ENCODE measurements around the gene MTAP.

DNA sequence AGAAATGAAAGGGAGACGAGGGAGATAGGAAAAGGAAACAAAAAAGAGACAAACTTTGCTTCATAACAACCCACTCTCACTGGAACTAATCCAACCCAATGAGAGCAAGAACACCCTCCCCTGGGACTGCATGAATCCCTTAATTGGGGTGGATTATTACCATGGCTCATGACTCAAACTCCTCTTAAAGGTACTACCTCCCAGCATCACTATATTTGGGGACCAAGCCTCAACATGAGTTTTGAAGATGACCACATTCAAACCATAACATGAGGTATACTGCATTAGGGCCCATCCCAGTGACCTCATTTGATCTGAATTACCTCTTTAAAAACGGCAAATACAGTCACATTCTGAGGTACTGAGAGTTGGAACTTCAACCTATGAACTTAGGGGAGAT lies 8.0 kb downstream of the MTAP start:
- TF ChIP-seq, protein P1, sequence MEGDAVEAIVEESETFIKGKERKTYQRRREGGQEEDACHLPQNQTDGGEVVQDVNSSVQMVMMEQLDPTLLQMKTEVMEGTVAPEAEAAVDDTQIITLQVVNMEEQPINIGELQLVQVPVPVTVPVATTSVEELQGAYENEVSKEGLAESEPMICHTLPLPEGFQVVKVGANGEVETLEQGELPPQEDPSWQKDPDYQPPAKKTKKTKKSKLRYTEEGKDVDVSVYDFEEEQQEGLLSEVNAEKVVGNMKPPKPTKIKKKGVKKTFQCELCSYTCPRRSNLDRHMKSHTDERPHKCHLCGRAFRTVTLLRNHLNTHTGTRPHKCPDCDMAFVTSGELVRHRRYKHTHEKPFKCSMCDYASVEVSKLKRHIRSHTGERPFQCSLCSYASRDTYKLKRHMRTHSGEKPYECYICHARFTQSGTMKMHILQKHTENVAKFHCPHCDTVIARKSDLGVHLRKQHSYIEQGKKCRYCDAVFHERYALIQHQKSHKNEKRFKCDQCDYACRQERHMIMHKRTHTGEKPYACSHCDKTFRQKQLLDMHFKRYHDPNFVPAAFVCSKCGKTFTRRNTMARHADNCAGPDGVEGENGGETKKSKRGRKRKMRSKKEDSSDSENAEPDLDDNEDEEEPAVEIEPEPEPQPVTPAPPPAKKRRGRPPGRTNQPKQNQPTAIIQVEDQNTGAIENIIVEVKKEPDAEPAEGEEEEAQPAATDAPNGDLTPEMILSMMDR (optimal IDR thresholded peaks at IDR 0.05 in 1 of 3, IDR thresholded peaks at IDR 0.05 in 1 of 3, conservative IDR thresholded peaks at IDR 0.05 in 1 of 3; ENCODE audit: extremely low read depth in 1 of 3, insufficient read depth in 2 of 3, low read length in 3 of 3), result no peak
- no peak for TF ChIP-seq EZH2 (IDR thresholded peaks at IDR 0.05; ENCODE audit: low read length)
